ENCODE data around the gene MED7.

The MED7 gene

GRCh38 chr5:157107508-157107907 is 35.2 kb downstream of the MED7 start:
- in situ Hi-C loops (cut with MboI; ENCODE audit: low sequenced_read_pairs), result no loop called here

GRCh38 chr5:157106630-157107461 is 35.8 kb downstream of the MED7 start:
- in situ Hi-C loops (cut with MboI; ENCODE audit: low sequenced_read_pairs), result no loop called here

DNA sequence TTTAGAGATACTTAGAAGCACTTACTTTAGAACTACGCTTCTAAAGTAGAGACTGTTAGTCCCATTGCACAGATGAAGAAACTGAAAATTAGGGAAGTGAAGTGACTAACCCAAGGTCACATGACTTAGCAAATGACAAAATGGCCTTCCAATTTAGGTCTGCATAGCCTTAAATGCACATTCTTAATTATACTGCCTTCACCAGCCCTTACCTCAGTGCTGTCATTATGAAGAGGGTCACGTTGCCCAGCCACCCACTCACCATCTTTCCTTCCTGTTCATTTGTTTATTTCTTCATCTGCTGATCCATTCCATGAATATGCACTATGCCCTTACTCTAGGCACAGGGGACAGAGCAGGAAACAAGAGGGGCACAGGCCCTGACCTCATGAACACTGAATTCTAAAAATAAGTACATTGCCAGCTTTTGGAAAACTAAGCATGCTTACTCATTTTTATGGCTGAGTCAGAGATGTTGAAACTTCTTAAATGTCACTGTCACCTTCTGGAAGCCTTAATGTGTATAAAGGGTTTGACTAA is 42.5 kb downstream of the MED7 start:
- in situ Hi-C loops (cut with MboI; ENCODE audit: low sequenced_read_pairs), result no loop called here

DNA sequence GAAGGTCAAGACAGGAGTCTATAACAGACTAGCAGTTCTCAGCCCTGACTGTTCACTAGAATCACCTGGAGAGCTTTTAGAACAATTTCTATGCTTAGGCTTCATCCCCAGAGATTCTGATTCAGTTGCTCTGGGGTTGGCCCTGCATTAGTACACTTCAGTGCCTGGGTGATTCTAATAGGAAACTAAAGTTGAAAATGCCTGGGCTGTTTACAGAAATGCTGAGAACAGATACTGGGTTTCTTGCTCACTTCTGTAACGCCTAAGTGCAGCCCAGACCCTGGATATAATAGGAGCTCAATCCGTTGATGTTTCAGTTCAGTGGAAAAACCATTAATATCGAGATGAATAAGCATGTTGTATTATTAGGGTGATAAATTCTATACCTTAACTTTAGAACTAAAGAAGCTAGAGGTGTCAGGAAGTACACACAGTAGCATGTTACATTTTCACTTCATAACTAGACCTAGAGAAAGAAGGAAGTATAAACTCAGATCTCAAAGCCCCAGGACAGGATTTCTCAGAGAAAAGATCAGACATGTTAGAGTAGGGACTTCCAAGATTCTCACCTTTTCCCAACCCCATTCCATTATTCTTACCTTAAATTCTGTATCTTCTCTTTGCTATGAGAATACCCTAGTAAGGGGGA is 54.2 kb downstream of the MED7 start:
- in situ Hi-C loops (cut with MboI; ENCODE audit: low sequenced_read_pairs), result no loop called here

Data from HL-60/S4 (cell line).